GM12892 (cell line): ENCODE data around the gene FBXL7.

Experiments used
- POLR2A ChIP-seq: IDR thresholded peaks from 2 replicates; pipeline ENCODE4 v1.6.1; 2011; ENCODE audit warnings: low read depth, low read length, control low read depth
- TAF1 ChIP-seq: IDR thresholded peaks from 2 replicates; pipeline ENCODE4 v1.6.1; 2011; ENCODE audit warnings: low read depth, mild to moderate bottlenecking, control low read depth, low read length, borderline replicate concordance

DNA sequence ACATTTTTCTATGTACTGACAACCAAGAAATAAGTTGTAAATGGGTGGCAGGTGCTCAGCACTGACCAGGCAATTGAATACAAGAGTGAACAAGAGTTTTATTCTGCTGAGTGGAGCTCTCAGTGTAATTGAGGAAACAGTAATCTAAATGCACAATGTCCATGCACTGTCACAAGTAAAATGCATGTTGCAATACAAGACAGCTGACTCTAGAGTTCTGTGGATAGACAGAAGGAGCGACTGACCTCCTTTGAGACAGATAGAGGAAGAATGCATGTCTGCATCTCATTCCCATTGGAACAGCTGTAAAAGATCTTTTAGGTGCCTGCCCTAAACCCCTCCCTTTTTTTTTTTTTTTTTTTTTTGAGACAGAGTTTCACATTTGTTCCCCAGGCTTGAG, 299.0 kb downstream of the FBXL7 start:
- TF ChIP-seq POLR2A (no peak), TAF1 (no peak)
